NCI-H526 treated with DMSO at 0.1 percent for 48 hours (cell line): Measurements from ENCODE around the gene HLA-DRA.

Experiments
- DNase-seq: peaks from one replicate; lab custom pipeline; 2025; lab: John Stamatoyannopoulos, UW

The HLA-DRA gene

GRCh38 chr6:32475392-32476206 lies 35.9 kb downstream of the HLA-DRA start:
- no peak for DNase-seq

- DNase-seq = no peak
Observed at GRCh38 chr6:32483968-32484613, 44.4 kb downstream of the HLA-DRA start.

GRCh38 chr6:32484614-32484998 lies 44.9 kb downstream of the HLA-DRA start:
- DNase-seq = no peak

- no peak for DNase-seq
Observed at GRCh38 chr6:32488083-32488482, 48.4 kb downstream of the HLA-DRA start.

- DNase-seq = no peak
Observed at GRCh38 chr6:32491700-32492099, 52.0 kb downstream of the HLA-DRA start.

- no peak for DNase-seq
Observed at GRCh38 chr6:32492351-32492750, 52.7 kb downstream of the HLA-DRA start.
